Aorta (tissue), 5 donors: ENCODE measurements around the gene TNIK. TPM values are rescaled to one million over a fixed set of nuclear protein-coding genes. Genes with fewer than 3 reads are reported as not detected.

Experiments used
- ATAC-seq: fragments of 200-7000 bp; cut with Tn5 transposase; one replicate; pipeline ENCODE4 v1.9.1; 2022; ENCODE audit warnings: moderate library complexity; ENCODE audit not compliant: low FRiP score
- DNase-seq, 2 donors: peaks; one replicate each; pipeline ENCODE4 v3.0.0-alpha.2; 2020
- H3K27ac ChIP-seq, 2 donors: one replicate each; pipeline ENCODE4 v1.5.1; 2013; ENCODE audit warnings: low read length in 2 of 2, mild to moderate bottlenecking in 2 of 2, moderate library complexity in 2 of 2, control low read depth in 1 of 2, inconsistent platforms in 1 of 2, low read depth in 1 of 2
- H3K27me3 ChIP-seq, 2 donors: one replicate each; pipeline ENCODE4 v1.6.1; 2013; ENCODE audit warnings: control low read depth in 1 of 2, low read length in 1 of 2, mild to moderate bottlenecking in 1 of 2, moderate library complexity in 1 of 2; ENCODE audit not compliant: insufficient read depth in 2 of 2, control insufficient read depth in 1 of 2
- H3K36me3 ChIP-seq, 2 donors: one replicate each; pipeline ENCODE4 v1.6.1; 2013; ENCODE audit warnings: control low read depth in 1 of 2, low read length in 1 of 2, mild to moderate bottlenecking in 1 of 2; ENCODE audit not compliant: insufficient read depth in 2 of 2, control insufficient read depth in 1 of 2
- H3K4me1 ChIP-seq, 2 donors: one replicate each; pipeline ENCODE4 v1.6.1; 2013; ENCODE audit warnings: low read length in 2 of 2, control low read depth in 1 of 2, mild to moderate bottlenecking in 1 of 2, moderate library complexity in 1 of 2; ENCODE audit not compliant: insufficient read depth in 2 of 2, control insufficient read depth in 1 of 2
- H3K4me3 ChIP-seq, 2 donors: one replicate each; pipeline ENCODE4 v1.5.1; 2013; ENCODE audit warnings: low read length in 2 of 2, control low read depth in 1 of 2, mild to moderate bottlenecking in 1 of 2
- H3K9me3 ChIP-seq: one replicate; pipeline ENCODE4 v1.6.1; 2013; ENCODE audit warnings: mild to moderate bottlenecking, low read length; ENCODE audit not compliant: control insufficient read depth
- WGBS, 2 donors: extraction: QIAGEN DNeasy Blood & Tissue Kit; methylation state at CpG; one replicate each; pipeline ENCODE4 v1.1.7; 2013; 5-methylcytosine and 5-hydroxymethylcytosine counted together
- intact Hi-C, 2 donors: fragments of 100-400 bp; cut with DNase I; formaldehyde crosslinking; loops; one replicate each; pipeline versions ENCODE4 v1.14.2 to v1.15.0; 2022
- polyA plus RNA-seq, 2 donors: library from polyadenylated mRNA; stranded (reverse); fragments of 200-250 nt; gene quantifications; one replicate each; pipeline ENCODE4 v1.2.3, GENCODE V29; 2013
- total RNA-seq, 2 donors: library from RNA; stranded (reverse); fragmentation: NEBNext Ultra II Directional; extraction: Animal tissue kit (Norgen Biotek cat#: 25700); gene quantifications; one replicate each; pipeline ENCODE4 v1.2.1, GENCODE V29; 2021
- donor health status: healthy with polysubstance abuse.
- donor health status: Bipolar disorder and iron deficiency.
- donor health status: DM: no; HTN: no; CAD: no.
- donor health status: DM: no; HTN: no; CAD: no.
- donor health status: DM: yes; HTN: yes; CAD: no.

Gene TNIK
- total and polyA plus RNA-seq, 4 donors, result 4.7 to 14.6 (median 8.8) TPM

DNA sequence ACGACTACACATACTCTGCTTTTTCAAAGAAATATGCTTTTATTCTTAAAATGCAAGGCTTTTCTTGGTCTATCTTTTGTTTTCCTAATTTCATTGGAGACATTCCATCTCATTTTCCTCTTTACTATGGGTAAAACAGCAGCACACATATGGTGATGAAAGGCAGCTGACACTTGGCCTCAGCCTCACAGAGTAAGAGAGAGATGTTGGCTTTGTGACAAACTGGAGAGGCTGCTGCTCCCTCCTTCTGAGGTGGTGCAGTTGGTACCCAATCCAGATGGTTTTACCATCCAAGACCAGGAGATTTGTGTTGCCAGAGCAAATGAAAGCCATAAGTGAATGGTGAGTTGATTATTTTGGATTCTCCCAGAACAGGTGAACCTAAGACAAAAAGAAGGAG, 420.5 kb downstream of the TNIK start:
- H3K36me3 ChIP-seq, result no peaks in the 10 kb centered on the region
- no peaks in the 10 kb centered on the region for H3K27me3 ChIP-seq
- intact Hi-C loops, result no loop called here
- H3K4me3 ChIP-seq, result no peak overlapping the region
- DNase-seq, result no peak
- no peak for ATAC-seq
- H3K9me3 ChIP-seq, result no peaks in the 10 kb centered on the region
- no peaks in the 10 kb centered on the region for H3K4me1 ChIP-seq
- H3K27ac ChIP-seq, result no peak overlapping the region
- WGBS, 2 donors, result 45 to 51% methylated on average over 1 of the region's 1 CpG

DNA sequence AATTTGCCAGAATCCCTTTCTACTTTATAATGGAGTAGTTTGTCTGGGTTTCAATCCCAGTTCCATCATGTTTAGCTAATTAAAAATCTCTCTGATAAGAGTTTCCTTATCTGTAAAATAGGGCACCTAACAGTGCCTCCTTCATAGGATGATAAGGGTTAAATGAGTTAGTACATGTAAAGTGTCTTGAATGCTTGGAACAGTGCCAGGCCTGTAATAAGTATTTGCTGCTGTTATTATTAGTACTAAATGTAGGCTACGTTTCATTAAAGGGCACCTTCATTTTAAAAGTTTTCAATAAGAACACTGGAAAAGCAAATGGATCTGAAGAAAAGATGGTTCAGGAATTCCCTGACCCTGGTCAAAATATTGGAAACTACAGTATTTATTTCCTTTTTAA, 421.9 kb downstream of the TNIK start:
- Histone ChIP-seq H3K4me1 (no peaks in the 10 kb centered on the region), H3K27me3 (no peaks in the 10 kb centered on the region), H3K27ac (no peak overlapping the region), H3K9me3 (no peaks in the 10 kb centered on the region), H3K36me3 (no peaks in the 10 kb centered on the region), H3K4me3 (no peak overlapping the region)
- 13 to 25% methylated on average over 1 of the region's 1 CpG for WGBS, 2 donors
- ATAC-seq, result no peak
- DNase-seq, result no peak
- intact Hi-C loops, result no loop called here

DNA sequence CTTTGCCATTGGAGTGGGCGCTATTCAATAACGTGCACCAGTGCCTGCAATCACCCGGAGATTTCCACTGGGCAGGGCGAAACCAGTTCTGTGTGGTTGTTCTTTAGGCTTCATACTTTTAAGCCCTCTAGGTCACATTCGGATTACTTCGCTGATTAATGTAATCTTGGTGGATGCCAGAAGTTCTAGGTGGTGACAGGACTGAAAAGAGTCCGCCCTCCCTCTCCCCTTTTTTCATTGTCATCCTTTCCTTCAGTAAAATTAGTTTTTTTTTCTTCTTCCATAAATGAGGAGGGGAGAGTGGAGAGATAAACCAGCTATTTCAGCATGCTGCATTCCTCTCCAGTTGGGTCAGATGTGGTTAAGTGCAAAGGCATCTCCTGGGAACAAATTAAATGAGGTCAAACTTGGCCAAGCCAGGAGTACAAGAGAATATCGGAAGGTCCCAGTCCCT, 431.4 kb downstream of the TNIK start:
- 8 to 9% methylated on average over 8 of the region's 8 CpGs for WGBS, 2 donors
- peak; percentile 68 for ATAC-seq
- Histone ChIP-seq H3K27me3 (no peaks in the 10 kb centered on the region), H3K4me3 (peak overlapping the region; percentile 40 to 45), H3K27ac (peak overlapping the region in 1 of 2 donors; percentile 27), H3K4me1 (peaks cover 0 to 3% of the 10 kb centered on the region in 2 donors), H3K36me3 (no peaks in the 10 kb centered on the region), H3K9me3 (no peaks in the 10 kb centered on the region)
- intact Hi-C loops, result no loop called here
- DNase-seq, result no peak

DNA sequence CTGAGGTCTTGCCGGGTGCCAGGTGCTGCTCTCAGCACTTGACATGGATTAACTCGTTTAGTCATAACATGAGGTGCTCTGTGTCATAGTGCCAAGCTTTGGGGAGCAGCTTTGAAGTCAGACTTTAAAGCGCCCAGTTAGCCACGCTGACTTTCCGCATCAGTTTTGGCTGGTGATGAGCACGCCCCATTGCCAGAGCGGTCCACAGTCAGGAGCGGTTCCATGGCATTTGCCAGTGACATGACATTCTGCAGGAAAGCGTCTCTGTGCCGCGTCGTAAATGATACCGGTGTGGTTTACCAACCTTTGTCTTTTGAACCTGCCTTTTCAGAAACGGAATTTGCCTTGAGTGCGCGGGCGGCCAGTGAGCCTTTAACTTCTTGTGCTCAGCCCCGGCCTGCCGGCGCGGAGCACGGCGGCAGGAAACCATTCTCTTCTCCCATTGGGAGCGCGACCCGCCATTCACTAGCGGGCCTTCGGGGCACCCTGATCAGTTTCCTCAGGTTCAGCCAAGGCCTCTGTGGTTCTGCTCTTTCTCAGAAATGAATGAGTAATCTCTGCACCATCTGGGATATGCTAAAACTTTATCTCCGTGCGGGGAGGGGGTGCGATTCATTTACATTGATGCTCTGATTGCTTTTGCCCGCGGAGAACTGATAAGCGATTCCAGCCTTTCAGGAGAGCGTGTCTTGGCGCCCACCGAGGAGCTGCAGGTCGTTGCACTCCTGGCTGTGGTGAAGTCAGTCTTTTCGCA, 432.0 kb downstream of the TNIK start:
- DNase-seq (peak; percentile 70 to 90), ATAC-seq (peak; percentile 73)
- peak overlapping the region; percentile 40 to 45 for H3K4me3 ChIP-seq
- H3K4me1 ChIP-seq, result peaks cover 0 to 3% of the 10 kb centered on the region in 2 donors
- intact Hi-C loops, result no loop called here
- no peaks in the 10 kb centered on the region for H3K36me3 ChIP-seq
- H3K27me3 ChIP-seq, result no peaks in the 10 kb centered on the region
- H3K27ac ChIP-seq, result peak overlapping the region in 1 of 2 donors; percentile 27
- 4 to 5% methylated on average over 39 of the region's 39 CpGs for WGBS, 2 donors
- H3K9me3 ChIP-seq, result no peaks in the 10 kb centered on the region

- Histone ChIP-seq H3K36me3 (no peaks in the 10 kb centered on the region), H3K9me3 (no peaks in the 10 kb centered on the region), H3K27ac (no peak within 1 kb of the TSS), H3K27me3 (no peaks in the 10 kb centered on the region), H3K4me1 (peaks cover 0 to 3% of the 10 kb centered on the region in 2 donors), H3K4me3 (no peak within 1 kb of the TSS)
- intact Hi-C loops, result no loop called here
- WGBS, 2 donors, result 94% methylated on average over 4 of the region's 4 CpGs
- DNase-seq (no peak), ATAC-seq (no peak)
Measured at GRCh38 chr3:171026597-171027293, 433.5 kb downstream of the TNIK start, which contains the start of gene SLC2A2. Gene SLC2A2, minus strand, starts transcription at chr3:171026720. Its CDS starts 50 bp downstream, at chr3:171026670.

- H3K4me1 ChIP-seq, result no peaks in the 10 kb centered on the region
- H3K36me3 ChIP-seq, result no peaks in the 10 kb centered on the region
- ATAC-seq (no peak), DNase-seq (no peak)
- no peak overlapping the region for H3K27ac ChIP-seq
- H3K4me3 ChIP-seq, result no peak overlapping the region
- H3K9me3 ChIP-seq, result no peaks in the 10 kb centered on the region
- intact Hi-C loops, result no loop called here
- H3K27me3 ChIP-seq, result no peaks in the 10 kb centered on the region
Measured at GRCh38 chr3:171023566-171023965, 436.6 kb downstream of the TNIK start.

DNA sequence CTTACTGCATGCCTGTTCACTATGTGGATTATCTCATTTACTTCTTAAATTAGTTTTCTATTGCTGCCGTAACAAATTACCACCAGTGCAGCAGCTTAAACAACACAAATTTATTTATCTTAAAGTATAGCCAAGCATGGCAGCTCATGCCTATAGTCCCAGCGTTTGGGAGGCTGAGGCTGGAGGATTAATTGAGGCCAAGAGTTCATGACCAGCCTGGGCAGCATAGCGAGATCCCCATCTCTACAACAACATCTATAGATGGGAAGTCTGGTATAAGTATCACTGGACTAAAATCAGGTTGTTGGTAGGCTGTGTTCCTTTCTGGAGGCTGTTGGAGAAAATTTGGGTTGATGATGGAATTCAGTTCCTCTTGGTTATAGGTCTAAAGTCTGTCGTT, 438.8 kb downstream of the TNIK start:
- H3K27ac ChIP-seq, result no peak overlapping the region
- DNase-seq, result no peak
- H3K9me3 ChIP-seq, result no peaks in the 10 kb centered on the region
- WGBS, 2 donors, result 78 to 82% methylated on average over 4 of the region's 4 CpGs
- no peaks in the 10 kb centered on the region for H3K27me3 ChIP-seq
- ATAC-seq, result no peak
- no peak overlapping the region for H3K4me3 ChIP-seq
- intact Hi-C loops, result no loop called here
- no peaks in the 10 kb centered on the region for H3K36me3 ChIP-seq
- H3K4me1 ChIP-seq, result no peaks in the 10 kb centered on the region

DNA sequence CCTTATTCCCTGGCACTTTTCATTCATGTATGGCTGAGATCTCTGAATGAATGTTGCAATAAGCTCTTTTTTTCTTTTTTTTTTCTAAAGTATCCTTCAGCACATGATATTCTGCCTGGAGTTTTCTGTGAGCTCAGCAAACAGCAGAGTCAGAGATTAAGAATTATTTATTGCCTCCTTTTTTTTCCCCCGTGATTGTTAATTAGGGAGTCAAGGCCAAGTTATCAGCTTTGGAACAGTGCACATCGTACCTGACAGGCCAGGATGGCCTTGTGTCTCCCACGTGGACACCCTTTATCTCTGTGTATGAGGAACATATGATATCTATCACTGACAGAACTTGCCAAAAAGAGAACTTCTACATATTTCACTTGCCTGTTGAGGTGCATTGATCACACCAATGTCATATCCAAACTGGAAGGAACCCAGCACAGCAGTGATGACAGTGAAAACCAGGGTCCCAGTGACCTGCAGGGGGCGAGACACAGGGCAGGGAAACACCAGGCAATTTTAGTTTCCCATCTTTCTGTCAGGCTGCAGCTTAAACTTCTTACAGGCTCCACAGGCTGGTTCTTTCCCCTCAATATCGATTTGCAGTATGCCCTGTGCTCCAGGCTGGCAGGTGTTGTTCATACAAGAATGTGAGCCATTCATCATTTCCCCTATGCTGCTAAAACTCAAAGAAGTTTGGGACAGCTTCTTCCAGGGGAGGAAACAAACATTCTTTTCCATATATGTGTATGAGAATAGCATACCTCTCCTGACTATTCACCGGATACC, 441.9 kb downstream of the TNIK start:
- 49 to 58% methylated on average over 6 of the region's 6 CpGs for whole genome bisulfite sequencing, 2 donors

More for the DNA sequence above, 441.9 kb downstream of the TNIK start:
- H3K36me3 ChIP-seq, result no peaks in the 10 kb centered on the region
- H3K4me3 ChIP-seq, result no peak overlapping the region
- no peaks in the 10 kb centered on the region for H3K4me1 ChIP-seq
- no peak for ATAC-seq
- H3K27me3 ChIP-seq, result no peaks in the 10 kb centered on the region
- H3K27ac ChIP-seq, result no peak overlapping the region
- no peaks in the 10 kb centered on the region for H3K9me3 ChIP-seq
- intact Hi-C loops, result no loop called here
- DNase-seq, result no peak
